Endothelial cell of umbilical vein (primary cell): ENCODE results near the gene EIF3D. TPM values are rescaled to one million over a fixed set of nuclear protein-coding genes. Genes with fewer than 3 reads are reported as not detected.

Source experiments
- BruUV-seq: library from RNA; stranded (reverse); fragments of 400-500 nt; replicated peaks from 2 replicates; lab custom pipeline; 2021; lab: Mats Ljungman, UMichigan
- CTCF ChIA-PET: fragments of 300-600, 350-600 bp; sonication (Branson Sonifier 250); formaldehyde crosslinking; loops from one replicate; lab custom pipeline; 2021; ENCODE audit warnings: antibody characterized with exemption, inconsistent platforms; lab: Charles Lee
- POLR2A ChIA-PET: fragments of 300-600, 350-600 bp; sonication (Branson Sonifier 250); formaldehyde crosslinking; loops from one replicate; lab custom pipeline; 2021; ENCODE audit warnings: antibody characterized with exemption, inconsistent platforms; lab: Charles Lee
- DNase-seq: peaks from one replicate; pipeline ENCODE4 v3.0.0-alpha.2; 2011; ENCODE audit warnings: low read depth, low spot score
- FAIRE-seq: peaks from 2 replicates; lab custom pipeline; 2011; peaks lifted over from hg19 to GRCh38; lab: Jason Lieb, UNC
- H2AFZ ChIP-seq: 2 replicates; pipeline ENCODE4 v1.6.0; 2012; ENCODE audit warnings: low read depth, low read length, control low read depth, inconsistent platforms
- H3K27ac ChIP-seq: 2 replicates; pipeline ENCODE4 v1.5.1; 2011; ENCODE audit warnings: low read depth, mild to moderate bottlenecking, control low read depth, low read length, moderate library complexity; ENCODE audit not compliant: insufficient read depth
- H3K27me3 ChIP-seq, 2 experiments: 2 replicates each; pipeline versions ENCODE4 v1.6.0 to v1.6.1; 2011; ENCODE audit warnings: low read length in 2 of 2, mixed read lengths in 1 of 2; ENCODE audit not compliant: control insufficient read depth in 2 of 2, insufficient read depth in 2 of 2
- H3K36me3 ChIP-seq, 2 experiments: 2 replicates in 1 of 2; 3 replicates in 1 of 2; pipeline ENCODE4 v1.5.1; 2011; ENCODE audit warnings: low read length in 2 of 2, mild to moderate bottlenecking in 1 of 2, moderate library complexity in 1 of 2; ENCODE audit not compliant: control insufficient read depth in 2 of 2, insufficient read depth in 2 of 2; ENCODE audit errors: extremely low read depth in 1 of 2
- H3K4me1 ChIP-seq: 3 replicates; pipeline ENCODE4 v1.5.1; 2011; ENCODE audit warnings: mild to moderate bottlenecking, low read length; ENCODE audit not compliant: control insufficient read depth, insufficient read depth; ENCODE audit errors: extremely low read depth
- H3K4me2 ChIP-seq: 2 replicates; pipeline ENCODE4 v1.6.1; 2011; ENCODE audit warnings: low read length, control low read depth, mixed read lengths; ENCODE audit not compliant: insufficient read depth
- H3K4me3 ChIP-seq, 3 experiments: fragments of 200-600 bp in 1 of 3; sonication (generic), shearing (Covaris generic) in 1 of 3; replicated peaks in 1 of 3; 2 replicates each; pipeline ENCODE4 v1.5.1; 2011 to 2016; ENCODE audit warnings: control low read depth in 3 of 3, low read length in 3 of 3, mild to moderate bottlenecking in 2 of 3, inconsistent platforms in 1 of 3, low read depth in 1 of 3, moderate library complexity in 1 of 3; ENCODE audit not compliant: insufficient read depth in 1 of 3
- H3K79me2 ChIP-seq: 2 replicates; pipeline ENCODE4 v1.6.0; 2012; ENCODE audit warnings: low read length, inconsistent platforms; ENCODE audit not compliant: control insufficient read depth, insufficient read depth
- H3K9ac ChIP-seq: replicated peaks from 2 replicates; pipeline ENCODE3; 2011; ENCODE audit warnings: low read length, control low read depth; ENCODE audit not compliant: insufficient read depth; ENCODE audit errors: extremely low read depth
- H3K9me1 ChIP-seq: replicated peaks from 3 replicates; pipeline ENCODE4 v1.6.0; 2011; ENCODE audit warnings: mild to moderate bottlenecking, low read length; ENCODE audit not compliant: control insufficient read depth, insufficient read depth; ENCODE audit errors: extremely low read depth
- H3K9me3 ChIP-seq: replicated peaks from 2 replicates; pipeline ENCODE4 v1.5.1; 2012; ENCODE audit warnings: low read length, inconsistent platforms; ENCODE audit not compliant: control insufficient read depth, insufficient read depth
- H4K20me1 ChIP-seq: replicated peaks from 2 replicates; pipeline ENCODE3; 2011; ENCODE audit warnings: mild to moderate bottlenecking, low read length; ENCODE audit not compliant: control insufficient read depth, insufficient read depth; ENCODE audit errors: extremely low read depth
- JUN ChIP-seq: IDR thresholded peaks from 2 replicates; pipeline ENCODE4 v1.6.1; 2011; ENCODE audit warnings: borderline replicate concordance, low read depth; ENCODE audit not compliant: insufficient read length, insufficient read depth
- MYC ChIP-seq: IDR thresholded peaks from one replicate; pipeline ENCODE4 v1.6.1; 2011; ENCODE audit warnings: mild to moderate bottlenecking, low read depth, low read length
- POLR2AphosphoS5 ChIP-seq: IDR thresholded peaks from 2 replicates; pipeline ENCODE4 v1.6.1; 2012; ENCODE audit warnings: low read depth, mild to moderate bottlenecking, control low read depth, low read length, moderate library complexity; ENCODE audit not compliant: insufficient read depth
- dilution Hi-C: fragments of 300-500 bp; cut with MboI; formaldehyde crosslinking; loops from one replicate; pipeline ENCODE4 v1.15.0; 2019; ENCODE audit warnings: low sequenced_read_pairs; ENCODE audit not compliant: extremely low pct_ligation_motif_present
- intact Hi-C: fragments of 100-400 bp; cut with micrococcal nuclease; formaldehyde crosslinking; loops from one replicate; pipeline ENCODE4 v1.10.0; 2022
- polyA plus RNA-seq, 4 experiments: library from polyadenylated mRNA; depleted of rRNA in 3 of 4; stranded (reverse) in 3 of 4; unstranded in 1 of 4; fragments of >200 nt; gene quantifications; 2 replicates each; pipeline versions ENCODE4 v1.2.1 to v1.2.3, GENCODE V29; 2011 to 2012; ENCODE audit warnings: missing spikeins in 1 of 4
- total RNA-seq: library from RNA; stranded (reverse); gene quantifications from 2 replicates; pipeline ENCODE4 v1.2.3, GENCODE V29; 2021
- TF ChIP-seq, protein P1 (sequence below), 2 donors: IDR thresholded peaks; 1 replicate in 1 of 2; 2 replicates in 1 of 2; pipeline ENCODE4 v1.5.1; 2011; ENCODE audit warnings: low read length in 2 of 2, mild to moderate bottlenecking in 2 of 2, moderate library complexity in 2 of 2, control low read depth in 1 of 2, inconsistent platforms in 1 of 2, low read depth in 1 of 2; ENCODE audit not compliant: insufficient read depth in 1 of 2; ENCODE audit errors: extremely low read depth in 1 of 2

The EIF3D gene
- total and polyA plus RNA-seq, 2 donors (not counting 3 experiments of a cell fraction or from before 2014, with no cell fraction given): 201 to 413 TPM

DNA sequence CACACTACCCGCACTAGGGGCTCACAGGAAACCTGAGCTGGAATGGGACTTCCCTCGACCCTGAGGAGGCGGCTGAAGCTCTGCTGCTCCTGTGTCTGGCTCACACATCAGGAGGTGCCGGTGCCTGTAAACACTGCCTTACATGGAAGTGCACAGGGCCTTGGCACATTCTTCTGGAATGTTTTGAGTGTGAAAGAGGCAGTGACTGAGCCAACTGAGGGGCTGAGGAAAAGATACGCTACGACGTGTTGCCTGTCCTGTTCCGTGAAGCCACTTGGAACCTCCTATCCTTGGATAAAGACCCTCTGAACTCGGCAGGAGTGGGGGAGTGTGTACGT, 58.0 kb downstream of the EIF3D start:
- H4K20me1 ChIP-seq: no peaks in the 10 kb centered on the region
- no TSS peak for BruUV-seq
- H3K27me3 ChIP-seq: no peaks in the 10 kb centered on the region
- no peaks in the 10 kb centered on the region for H3K9me3 ChIP-seq
- no peak overlapping the region for H3K9ac ChIP-seq
- peaks cover 4 to 20% of the 10 kb centered on the region in 2 experiments for H3K36me3 ChIP-seq
- ChIA-PET POLR2A (interaction anchor here (1.1 to 1.6 kb wide), 3 partner anchors 83 to 156 kb away, joined by 3 to 6 read pairs (median 3); partner anchors contain the start of gene MYH9), CTCF (interaction anchor here (0.6 to 5.3 kb wide), 29 partner anchors 9 to 187 kb away, joined by 3 to 68 read pairs (median 9); partner anchors contain the start of gene MYH9)
- no peak overlapping the region for H2AFZ ChIP-seq
- no peak for TF ChIP-seq MYC
- TF ChIP-seq JUN: no peak
- no peak for TF ChIP-seq POLR2AphosphoS5
- dilution Hi-C loops: no loop called here
- H3K79me2 ChIP-seq: peaks cover 5% of the 10 kb centered on the region
- DNase-seq: no peak
- peaks cover 30% of the 10 kb centered on the region for H3K4me1 ChIP-seq
- intact Hi-C loops: loop anchor here (1.0 kb wide), 1 partner anchor 170 kb away; no protein-coding TSS in a partner anchor
- H3K4me3 ChIP-seq: no peak overlapping the region
- H3K9me1 ChIP-seq: no peaks in the 10 kb centered on the region
- H3K27ac ChIP-seq: no peak overlapping the region
- no peak overlapping the region for H3K4me2 ChIP-seq
- no peak for FAIRE-seq

DNA sequence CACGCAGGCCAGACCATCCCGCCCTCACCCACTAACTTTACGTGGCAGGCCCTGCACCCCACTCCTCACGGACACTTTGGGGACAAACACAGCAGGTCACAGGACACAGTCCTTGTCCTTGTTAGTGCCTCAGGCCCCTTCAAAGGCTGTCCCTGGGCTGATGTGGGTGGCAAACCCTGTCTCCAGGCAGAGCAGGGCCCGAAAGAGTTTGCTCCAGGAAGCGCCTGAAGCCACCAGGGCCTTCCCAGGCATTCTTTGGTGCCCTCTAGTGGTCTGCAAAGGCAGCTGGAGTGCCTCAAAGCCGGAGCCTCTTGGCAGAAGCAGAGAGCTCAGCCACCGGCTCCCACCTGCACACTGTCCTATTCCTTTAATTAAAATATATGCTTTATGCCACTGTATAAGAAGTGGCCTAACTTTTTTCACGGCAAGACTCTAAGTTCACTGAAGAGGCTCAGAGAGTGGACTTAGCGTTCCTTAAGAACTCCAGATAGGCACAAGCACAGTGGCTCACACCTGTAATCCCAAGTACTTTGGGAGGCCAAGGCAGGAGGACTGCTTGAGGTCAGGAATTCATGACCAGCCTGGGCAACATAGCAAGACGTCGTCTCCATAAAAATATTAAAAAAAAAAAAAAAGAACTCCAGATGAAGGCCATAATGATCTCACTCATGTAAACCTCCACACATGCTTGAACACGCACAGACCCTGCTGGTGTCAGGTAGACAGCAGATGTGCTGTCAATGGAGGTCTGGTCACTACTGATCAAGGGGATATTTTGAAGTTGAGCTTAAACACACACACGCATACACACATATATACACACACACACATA, 58.6 kb downstream of the EIF3D start:
- intact Hi-C loops: loop anchor here (1.0 kb wide), 1 partner anchor 169 kb away; no protein-coding TSS in a partner anchor
- peaks cover 0 to 15% of the 10 kb centered on the region in 2 experiments for H3K36me3 ChIP-seq
- no peak overlapping the region for H3K4me2 ChIP-seq
- FAIRE-seq (peak; percentile 98), DNase-seq (peak; percentile 81)
- no peak overlapping the region for H3K9ac ChIP-seq
- no TSS peak for BruUV-seq
- no peaks in the 10 kb centered on the region for H3K27me3 ChIP-seq
- TF ChIP-seq, protein P1, sequence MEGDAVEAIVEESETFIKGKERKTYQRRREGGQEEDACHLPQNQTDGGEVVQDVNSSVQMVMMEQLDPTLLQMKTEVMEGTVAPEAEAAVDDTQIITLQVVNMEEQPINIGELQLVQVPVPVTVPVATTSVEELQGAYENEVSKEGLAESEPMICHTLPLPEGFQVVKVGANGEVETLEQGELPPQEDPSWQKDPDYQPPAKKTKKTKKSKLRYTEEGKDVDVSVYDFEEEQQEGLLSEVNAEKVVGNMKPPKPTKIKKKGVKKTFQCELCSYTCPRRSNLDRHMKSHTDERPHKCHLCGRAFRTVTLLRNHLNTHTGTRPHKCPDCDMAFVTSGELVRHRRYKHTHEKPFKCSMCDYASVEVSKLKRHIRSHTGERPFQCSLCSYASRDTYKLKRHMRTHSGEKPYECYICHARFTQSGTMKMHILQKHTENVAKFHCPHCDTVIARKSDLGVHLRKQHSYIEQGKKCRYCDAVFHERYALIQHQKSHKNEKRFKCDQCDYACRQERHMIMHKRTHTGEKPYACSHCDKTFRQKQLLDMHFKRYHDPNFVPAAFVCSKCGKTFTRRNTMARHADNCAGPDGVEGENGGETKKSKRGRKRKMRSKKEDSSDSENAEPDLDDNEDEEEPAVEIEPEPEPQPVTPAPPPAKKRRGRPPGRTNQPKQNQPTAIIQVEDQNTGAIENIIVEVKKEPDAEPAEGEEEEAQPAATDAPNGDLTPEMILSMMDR (IDR thresholded peaks at IDR 0.05; ENCODE audit: extremely low read depth in 1 of 2, insufficient read depth in 1 of 2, low read depth in 1 of 2, low read length in 2 of 2): peak; percentile 90 to 97
- TF ChIP-seq JUN: no peak
- dilution Hi-C loops: no loop called here
- H3K9me3 ChIP-seq: no peaks in the 10 kb centered on the region
- H3K4me3 ChIP-seq: no peak overlapping the region
- no peaks in the 10 kb centered on the region for H4K20me1 ChIP-seq
- POLR2A ChIA-PET: interaction anchor here (0.6 to 1.6 kb wide), 7 partner anchors 10 to 155 kb away, joined by 3 to 7 read pairs (median 3); partner anchors contain the start of genes MYH9 and TXN2
- peaks cover 5% of the 10 kb centered on the region for H3K79me2 ChIP-seq
- H3K9me1 ChIP-seq: no peaks in the 10 kb centered on the region
- peaks cover 35% of the 10 kb centered on the region for H3K4me1 ChIP-seq
- no peak overlapping the region for H2AFZ ChIP-seq
- peak overlapping the region; percentile 26 for H3K27ac ChIP-seq
- CTCF ChIA-PET: interaction anchor here (0.5 to 5.3 kb wide), 65 partner anchors 9 to 278 kb away, joined by 3 to 68 read pairs (median 5); partner anchors contain the start of genes MYH9 and TXN2
